Naive B cell (primary cell): ENCODE results near the gene KDM5C. TPM values are rescaled to one million over a fixed set of nuclear protein-coding genes. Genes with fewer than 3 reads are reported as not detected.

Experiments used
- ATAC-seq, 2 donors: fragments of 150-1000 bp; cut with Tn5 transposase; 2 replicates each; pipeline ENCODE4 v1.10.0; 2021; ENCODE audit warnings: low read depth in 2 of 2, mild to moderate bottlenecking in 2 of 2, moderate library complexity in 2 of 2
- DNase-seq: peaks from one replicate; pipeline ENCODE4 v3.0.0; 2022
- H3K27ac Mint-ChIP-seq, 6 donors: one replicate each; pipeline ENCODE4 v1.8.0; 2020 to 2022; ENCODE audit warnings: mild to moderate bottlenecking in 6 of 6, mixed read lengths in 6 of 6, moderate library complexity in 5 of 6, inconsistent platforms in 2 of 6
- H3K27me3 Mint-ChIP-seq, 3 donors: one replicate each; pipeline ENCODE4 v1.8.0; 2021 to 2022; ENCODE audit warnings: mixed read lengths in 3 of 3, mild to moderate bottlenecking in 1 of 3
- H3K36me3 Mint-ChIP-seq, 2 donors: one replicate each; pipeline ENCODE4 v1.8.0; 2020 to 2022; ENCODE audit warnings: mixed read lengths in 2 of 2, inconsistent platforms in 1 of 2, mild to moderate bottlenecking in 1 of 2
- H3K4me1 Mint-ChIP-seq, 3 donors: one replicate each; pipeline ENCODE4 v1.8.0; 2020 to 2022; ENCODE audit warnings: mixed read lengths in 3 of 3, inconsistent platforms in 1 of 3, mild to moderate bottlenecking in 1 of 3, moderate library complexity in 1 of 3
- H3K4me3 Mint-ChIP-seq, 8 donors: one replicate each; pipeline ENCODE4 v1.8.0; 2020 to 2022; ENCODE audit warnings: mild to moderate bottlenecking in 8 of 8, mixed read lengths in 8 of 8, moderate library complexity in 8 of 8, inconsistent platforms in 2 of 8
- H3K9me3 Mint-ChIP-seq, 7 donors: one replicate each; pipeline ENCODE4 v1.8.0; 2020 to 2022; ENCODE audit warnings: mixed read lengths in 7 of 7, mild to moderate bottlenecking in 5 of 7, inconsistent platforms in 2 of 7, moderate library complexity in 1 of 7
- polyA plus RNA-seq, 6 donors: library from polyadenylated mRNA; unstranded; fragments of 300-500 nt; fragmentation: Illumina TruSeq; gene quantifications; one replicate each; pipeline ENCODE4 v1.2.3, GENCODE V29; 2021; ENCODE audit warnings: low read depth in 6 of 6

KDM5C gene
- polyA plus RNA-seq, 6 donors from 2014 or later: 13.8 to 36.9 (median 28.8) TPM

GRCh38 chrX:53156207-53156596 lies 68.8 kb downstream of the KDM5C start:
- peaks cover 0 to 3% (median 0%) of the 10 kb centered on the region in 7 donors for H3K9me3 Mint-ChIP-seq
- peaks cover 0 to 6% (median 0%) of the 10 kb centered on the region in 3 donors for H3K4me1 Mint-ChIP-seq
- DNase-seq (no peak), ATAC-seq (no peak)
- no peak overlapping the region for H3K4me3 Mint-ChIP-seq
- H3K27me3 Mint-ChIP-seq: no peaks in the 10 kb centered on the region
- no peak overlapping the region for H3K27ac Mint-ChIP-seq
- peaks cover 31 to 32% of the 10 kb centered on the region in 2 donors for H3K36me3 Mint-ChIP-seq

- Mint-ChIP-seq H3K4me1 (peaks cover 0 to 6% (median 0%) of the 10 kb centered on the region in 3 donors), H3K9me3 (peaks cover 0 to 3% (median 0%) of the 10 kb centered on the region in 7 donors), H3K27ac (peak overlapping the region in 3 of 6 donors; percentile 2 to 87 (median 9)), H3K36me3 (peaks cover 31 to 35% of the 10 kb centered on the region in 2 donors), H3K27me3 (no peaks in the 10 kb centered on the region), H3K4me3 (no peak overlapping the region)
- DNase-seq (no peak), ATAC-seq (no peak)
These were observed 69.3 kb downstream of the KDM5C start for GRCh38 chrX:53155512-53156206.

GRCh38 chrX:53153581-53153980 lies 71.4 kb downstream of the KDM5C start:
- no peak for DNase-seq
- no peak overlapping the region for H3K4me3 Mint-ChIP-seq
- H3K27ac Mint-ChIP-seq: peak overlapping the region in 1 of 6 donors; percentile 39
- H3K27me3 Mint-ChIP-seq: no peaks in the 10 kb centered on the region
- peaks cover 0 to 3% (median 0%) of the 10 kb centered on the region in 7 donors for H3K9me3 Mint-ChIP-seq
- no peak for ATAC-seq
- H3K36me3 Mint-ChIP-seq: peaks cover 16 to 17% of the 10 kb centered on the region in 2 donors
- H3K4me1 Mint-ChIP-seq: peaks cover 0 to 6% (median 0%) of the 10 kb centered on the region in 3 donors

Other genes with a start within 250 kb of the KDM5C start
- not detected for gene GPR173, start 176.4 kb downstream of the KDM5C start, polyA plus RNA-seq
- gene TSPYL2, start 142.8 kb downstream of the KDM5C start, polyA plus RNA-seq: 10 to 100 TPM; 10.9 to 24.0 (median 14.5) TPM
- gene KANTR, start 131.1 kb downstream of the KDM5C start, polyA plus RNA-seq: 1 to 10 TPM in 5 of 6 donors, not detected in 1; 1.2 to 3.8 (median 2.2) TPM
- gene IQSEC2, start 56.4 kb upstream of the KDM5C start, polyA plus RNA-seq: 1 to 10 TPM in 2 of 6 donors, under 1 TPM in 3, not detected in 1; 0.49 to 2.2 (median 0.89) TPM
- gene SMC1A, start 197.4 kb upstream of the KDM5C start, polyA plus RNA-seq: 10 to 100 TPM; 31.1 to 79.1 (median 50.3) TPM
- under 1 TPM in 4 of 6 donors, not detected in 2; 0.31 to 0.57 (median 0.43) TPM for gene RIBC1, start 197.7 kb upstream of the KDM5C start, polyA plus RNA-seq
- 100 to 1,000 TPM in 5 of 6 donors, 10 to 100 TPM in 1; 96.9 to 181 (median 116) TPM for gene HSD17B10, start 209.2 kb upstream of the KDM5C start, polyA plus RNA-seq